Bladder microvascular endothelial cell (primary cell): ENCODE results near the gene LTA4H. TPM values are rescaled to one million over a fixed set of nuclear protein-coding genes. Genes with fewer than 3 reads are reported as not detected.

Source experiments
- total RNA-seq: library from RNA; depleted of rRNA; stranded (reverse); fragments of >200 nt; gene quantifications from 2 replicates; pipeline ENCODE4 v1.2.3, GENCODE V29; 2014

The LTA4H gene
- total RNA-seq, result 67.2 and 69.0 TPM in 2 replicates

DNA sequence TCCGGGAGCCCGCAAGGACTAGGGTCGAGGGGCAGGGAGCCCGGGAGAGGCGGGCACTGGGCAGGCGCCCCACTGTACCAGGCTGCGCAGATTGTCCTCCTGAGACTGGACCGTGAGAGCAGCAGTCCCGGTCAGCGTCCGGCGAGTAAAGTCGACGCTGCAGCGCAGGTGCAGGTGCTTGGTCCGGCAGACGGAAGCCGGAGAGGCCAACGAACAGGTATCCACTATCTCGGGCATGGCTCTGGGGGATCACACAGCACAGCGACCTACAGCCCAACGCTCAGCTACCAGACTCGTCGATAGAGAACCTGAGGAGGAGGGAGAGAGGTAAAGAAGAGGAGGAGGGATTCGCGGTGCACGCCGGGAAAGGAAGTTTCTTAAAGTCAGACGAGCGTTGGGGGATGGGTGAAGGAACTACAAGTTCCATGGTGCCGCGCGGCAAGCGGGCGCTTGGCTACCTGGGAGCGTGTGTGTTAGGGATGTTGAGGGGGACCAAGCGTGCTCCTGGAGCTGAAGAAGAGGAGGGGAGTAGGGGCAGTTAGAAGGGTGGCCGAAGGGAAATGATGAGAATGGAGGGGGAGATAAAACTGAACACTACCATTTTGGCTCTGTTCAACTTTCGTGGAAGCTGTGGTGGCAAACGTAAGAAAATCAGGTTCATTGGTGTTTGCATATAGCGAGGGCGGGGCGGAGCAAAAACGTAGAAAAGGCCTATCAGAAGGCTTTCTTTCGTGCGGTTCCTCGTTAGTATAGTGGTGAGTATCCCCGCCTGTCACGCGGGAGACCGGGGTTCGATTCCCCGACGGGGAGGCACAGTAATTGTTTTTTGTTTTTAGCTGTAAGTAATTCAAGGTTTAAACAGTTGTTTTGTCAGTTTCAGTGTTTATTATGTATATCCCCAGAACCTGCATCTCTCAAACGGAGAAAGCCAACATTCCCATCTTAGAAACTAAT, at the start of gene LTA4H:
TSS of gene LTA4H (minus strand) at position 305 of the 954 bp plus-strand sequence. CDS start at position 237, 68 bp downstream.

GRCh38 chr12:95996034-95996658, 39.2 kb downstream of the LTA4H start, which contains the start of gene HAL:
HAL (minus strand) TSS chr12:95996344; CDS start chr12:95995910, 434 bp downstream.

Other genes with a start within 250 kb of the LTA4H start
- 334 and 906 TPM in 2 replicates for gene NTN4, start 244.8 kb downstream of the LTA4H start, total RNA-seq
- 16.5 and 18.9 TPM in 2 replicates for gene SNRPF, start 176.6 kb downstream of the LTA4H start, total RNA-seq
- gene CCDC38, start 93.0 kb downstream of the LTA4H start, total RNA-seq, result under 0.01 TPM in 1 of 2 replicates, not detected in the other
- gene AMDHD1, start 92.3 kb downstream of the LTA4H start, total RNA-seq, result 0.06 and 0.32 TPM in 2 replicates
- under 0.01 and 0.25 TPM in 2 replicates for gene HAL, start 39.2 kb downstream of the LTA4H start, total RNA-seq
- 25.1 and 41.9 TPM in 2 replicates for gene ELK3, start 158.8 kb upstream of the LTA4H start, total RNA-seq